ENCODE data around the gene NOX3.

NOX3 gene

GRCh38 chr6:155432293-155432692, 23.3 kb downstream of the NOX3 start:
- no peak for DNase-seq

- no peak for DNase-seq
Observed at GRCh38 chr6:155429321-155429893, 26.2 kb downstream of the NOX3 start.

- DNase-seq: no peak
Observed at GRCh38 chr6:155426408-155426945, 29.2 kb downstream of the NOX3 start.

DNA sequence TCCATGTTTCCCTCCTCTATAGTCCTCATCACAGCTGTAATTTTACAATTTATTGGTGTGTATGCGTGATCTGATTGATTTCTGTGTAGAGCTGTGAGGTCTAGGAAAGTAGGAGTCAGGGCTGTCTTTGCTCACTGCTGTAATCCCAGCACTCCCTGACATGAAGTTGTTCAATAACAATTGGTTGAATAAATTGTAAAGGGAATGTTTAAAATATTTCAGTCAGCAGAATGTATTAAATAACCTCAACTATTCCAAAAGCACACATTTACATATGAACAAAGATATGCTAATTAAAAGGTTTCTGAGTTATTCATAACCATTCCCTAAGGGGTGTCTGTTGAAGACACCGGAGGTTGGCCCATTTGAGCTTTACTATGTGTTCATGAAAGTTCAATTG, 31.5 kb downstream of the NOX3 start:
- no peak for DNase-seq

GRCh38 chr6:155422635-155423034, 33.0 kb downstream of the NOX3 start:
- no peak for DNase-seq

DNA sequence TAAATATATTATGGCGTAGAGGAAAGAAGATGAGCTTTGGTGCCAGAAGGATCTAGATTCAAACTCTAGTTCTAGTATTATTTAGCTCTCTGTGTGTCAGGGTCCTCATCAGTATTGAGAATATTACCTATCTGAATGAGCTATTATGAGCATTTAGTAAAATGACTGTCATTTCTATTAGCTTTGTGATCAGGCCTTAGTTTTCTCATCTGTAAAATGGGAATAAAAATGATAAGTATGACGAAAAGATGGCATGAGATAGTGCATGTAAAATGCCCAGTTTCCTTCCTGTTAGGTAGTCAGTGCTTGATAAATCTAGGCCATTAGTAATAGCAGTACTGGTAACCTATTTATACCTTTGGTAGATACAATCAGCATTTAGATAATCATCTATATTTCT, 35.1 kb downstream of the NOX3 start:
- DNase-seq: no peak

DNA sequence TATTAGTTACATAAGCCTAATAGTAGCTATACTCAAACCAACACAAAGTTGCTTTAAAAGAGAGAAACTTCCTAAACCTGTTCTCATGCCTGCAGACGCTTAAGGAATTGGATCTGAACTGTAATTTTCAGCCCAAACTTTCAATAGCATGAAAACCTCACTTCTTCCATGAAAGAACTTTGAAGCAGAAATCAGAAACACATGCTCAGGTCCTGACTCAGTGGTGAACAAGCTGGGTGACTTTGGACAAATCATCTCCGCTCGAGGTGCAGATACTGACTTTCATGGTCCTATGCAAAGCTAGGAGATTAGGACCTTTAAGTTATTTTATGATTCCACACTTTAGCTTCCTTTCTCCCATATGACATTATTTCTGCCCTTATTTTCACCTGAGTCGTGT, 36.5 kb downstream of the NOX3 start:
- no peak for DNase-seq

- DNase-seq: no peak
Observed at GRCh38 chr6:155418017-155418761, 37.5 kb downstream of the NOX3 start.

DNA sequence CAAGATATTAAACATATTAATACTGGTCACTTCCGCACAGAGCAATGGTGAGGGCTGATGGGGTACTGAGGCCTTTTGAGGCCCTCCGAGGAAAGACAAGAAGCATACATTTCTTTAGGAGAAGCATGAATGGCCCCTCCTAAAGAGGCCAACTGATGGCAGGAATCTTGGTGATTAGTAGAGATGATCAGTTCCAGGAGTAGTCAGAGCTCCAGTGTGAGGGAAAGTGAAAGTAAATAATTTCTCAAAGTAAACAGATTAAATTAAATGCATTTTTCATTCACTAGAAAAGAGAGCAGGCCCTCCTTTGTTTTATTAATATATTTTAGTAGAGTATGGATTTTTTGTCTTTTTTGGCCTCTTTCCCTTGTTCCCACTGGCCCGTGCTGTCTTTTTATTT, 38.2 kb downstream of the NOX3 start:
- DNase-seq: no peak

- DNase-seq: no peak
Observed at GRCh38 chr6:155415953-155416352, 39.7 kb downstream of the NOX3 start.

DNA sequence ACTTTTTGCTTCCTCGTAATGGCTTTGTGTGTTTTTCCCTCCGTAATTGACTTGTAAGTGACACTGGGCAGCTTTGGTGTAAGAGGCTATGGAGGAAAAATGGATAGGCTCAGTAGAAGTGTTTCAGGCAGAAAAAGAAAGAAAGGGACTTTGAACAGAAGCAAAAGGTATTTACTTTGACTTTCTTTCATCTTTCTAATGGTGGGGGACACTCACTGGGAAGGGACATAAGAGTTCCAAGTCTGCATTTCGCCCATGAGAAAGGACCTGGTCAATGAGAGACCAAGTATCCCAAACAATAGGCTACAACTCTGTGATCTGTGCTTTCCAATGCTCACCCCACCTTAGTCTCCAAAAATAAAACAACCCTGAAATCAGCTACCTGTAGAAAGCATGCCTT, 41.6 kb downstream of the NOX3 start:
- DNase-seq: no peak

DNA sequence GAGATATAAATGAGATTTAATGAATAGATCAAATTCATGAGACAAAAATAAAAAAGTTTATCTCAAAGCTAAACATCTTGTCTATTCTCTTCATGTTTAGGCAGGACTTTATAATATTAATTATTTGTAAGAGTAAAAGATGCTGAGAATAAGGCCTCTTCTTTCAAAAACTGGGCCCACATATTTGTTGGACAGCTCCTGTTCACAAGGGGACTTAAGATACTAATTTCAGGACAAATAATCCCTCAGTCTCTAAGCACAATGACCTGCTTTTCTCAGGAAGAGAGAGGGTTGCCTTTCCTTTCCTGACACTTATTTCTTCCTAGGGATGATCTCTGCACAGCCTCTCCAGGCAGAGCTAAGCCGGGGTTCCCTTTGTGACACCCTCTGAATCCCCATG, 43.3 kb downstream of the NOX3 start:
- DNase-seq: no peak

GRCh38 chr6:155411154-155412052, 44.2 kb downstream of the NOX3 start:
- no peak for DNase-seq

GRCh38 chr6:155409391-155409790, 46.2 kb downstream of the NOX3 start:
- DNase-seq: no peak

DNA sequence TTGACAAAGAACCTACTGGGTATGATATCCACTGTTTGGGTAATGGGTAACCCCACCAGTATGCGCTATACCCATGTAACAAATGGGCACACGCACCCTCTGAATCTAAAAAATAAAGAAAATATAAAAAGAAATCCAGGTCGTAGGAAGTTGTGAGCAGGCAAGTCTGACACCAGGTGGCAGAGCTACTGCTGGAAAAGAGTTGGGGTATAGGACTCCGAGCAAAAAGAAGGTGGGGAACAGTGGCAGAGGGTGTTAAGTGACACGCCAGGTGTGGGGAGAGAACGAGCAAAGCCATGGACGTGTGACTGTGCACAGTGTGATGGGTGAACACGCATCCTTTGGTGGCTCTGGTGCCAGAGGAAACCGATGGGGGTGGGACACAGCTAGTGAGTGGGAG, 46.7 kb downstream of the NOX3 start:
- DNase-seq: no peak

DNA sequence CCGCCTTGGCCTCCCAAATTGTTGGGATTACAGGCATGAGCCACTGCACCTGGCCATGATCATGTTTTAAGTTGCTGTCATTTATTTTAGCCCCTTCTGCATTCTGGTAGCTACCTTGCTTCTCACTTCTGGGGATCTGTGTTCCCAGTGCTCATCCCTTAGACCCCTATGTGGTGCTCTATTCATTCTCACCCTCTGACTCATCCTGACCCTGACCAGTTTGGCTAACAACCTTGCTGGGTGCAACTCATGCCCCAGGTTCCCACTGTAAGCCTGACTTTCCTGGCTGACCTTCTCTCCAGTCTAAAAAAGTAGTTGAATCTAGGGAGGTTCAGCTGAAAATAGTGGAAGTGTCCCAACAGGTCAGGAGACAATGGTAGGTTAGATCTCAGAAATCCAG, 47.4 kb downstream of the NOX3 start:
- no peak for DNase-seq

DNA sequence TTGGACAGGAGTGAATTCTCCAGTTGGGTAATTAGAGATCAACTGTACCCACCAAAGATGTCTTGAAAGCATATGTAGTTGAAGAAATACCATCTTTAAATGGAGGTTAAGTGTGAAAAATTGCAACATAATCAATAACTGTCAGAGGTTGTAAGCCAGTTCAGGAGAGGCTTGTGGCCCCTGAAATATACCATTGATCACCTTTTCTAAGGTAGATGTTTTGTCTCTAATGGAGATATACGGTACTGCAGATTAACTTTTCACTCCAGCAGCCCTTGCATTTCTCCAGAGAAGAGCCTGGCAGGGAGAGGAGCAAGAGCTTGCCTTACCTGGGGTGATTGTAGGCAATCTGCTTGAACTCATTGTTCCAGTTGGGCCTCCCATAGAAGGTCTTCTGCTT, 48.8 kb downstream of the NOX3 start:
- DNase-seq: no peak

- DNase-seq: no peak
Observed at GRCh38 chr6:155404937-155405336, 50.7 kb downstream of the NOX3 start.

- DNase-seq: no peak
Observed at GRCh38 chr6:155402656-155403304, 52.9 kb downstream of the NOX3 start.

GRCh38 chr6:155400654-155400965, 55.0 kb downstream of the NOX3 start:
- DNase-seq: no peak

- DNase-seq: no peak
Observed at GRCh38 chr6:155399745-155400653, 55.6 kb downstream of the NOX3 start.

- DNase-seq: no peak
Observed at GRCh38 chr6:155399062-155399744, 56.4 kb downstream of the NOX3 start.
